CD4-positive, alpha-beta T cell treated with Interferon alpha-2 for 1 hour (primary cell): ENCODE data around the gene PTPRA.
"Not testable (repeated sequence)": the region's sequence is repeated elsewhere in the genome, so short reads cannot be mapped to it uniquely, and the experiment has no call there.

Experiments used
- DNase-seq, 2 donors: peaks; one replicate each; pipeline ENCODE4 v3.0.0-alpha.2; 2020 to 2022

PTPRA gene

DNA sequence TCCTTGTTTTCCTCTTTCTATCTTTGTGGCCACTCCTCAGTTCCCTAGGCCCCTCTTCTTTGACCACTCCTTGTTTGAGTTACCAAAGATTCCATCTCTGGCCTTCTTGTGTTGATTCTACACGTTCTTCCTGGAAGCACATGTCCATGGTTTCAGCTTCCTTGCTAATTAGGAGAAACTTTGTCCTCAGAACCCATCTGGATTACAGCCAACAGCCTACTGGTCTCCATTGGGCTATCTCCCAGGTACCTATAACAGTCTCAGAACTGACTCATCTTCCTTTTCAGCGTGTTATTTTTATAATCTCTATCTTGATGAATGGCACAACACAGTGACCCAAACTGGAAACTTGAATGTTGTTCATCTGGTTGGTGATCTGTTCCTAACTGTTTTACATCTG, 17.5 kb downstream of the PTPRA start:
- no peak for DNase-seq

DNA sequence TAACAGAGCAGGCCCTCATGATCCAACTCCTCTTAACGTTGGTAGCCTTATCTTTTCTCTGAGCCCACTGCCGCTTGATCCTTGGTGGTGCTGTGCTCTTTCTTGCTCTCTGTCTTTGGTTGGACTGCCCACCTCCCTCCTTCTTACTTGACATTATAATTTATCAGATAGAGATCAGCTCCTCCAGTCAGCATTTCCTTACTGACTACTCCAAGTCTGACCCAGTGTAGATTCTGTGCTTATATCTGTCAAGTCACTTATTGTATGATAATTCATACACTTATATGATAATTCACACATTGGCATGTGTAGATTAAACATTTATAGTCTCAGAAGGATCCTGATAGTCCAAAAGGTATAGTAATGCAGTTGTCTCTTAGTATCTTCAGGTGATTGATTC, 18.1 kb downstream of the PTPRA start:
- DNase-seq = no peak

DNA sequence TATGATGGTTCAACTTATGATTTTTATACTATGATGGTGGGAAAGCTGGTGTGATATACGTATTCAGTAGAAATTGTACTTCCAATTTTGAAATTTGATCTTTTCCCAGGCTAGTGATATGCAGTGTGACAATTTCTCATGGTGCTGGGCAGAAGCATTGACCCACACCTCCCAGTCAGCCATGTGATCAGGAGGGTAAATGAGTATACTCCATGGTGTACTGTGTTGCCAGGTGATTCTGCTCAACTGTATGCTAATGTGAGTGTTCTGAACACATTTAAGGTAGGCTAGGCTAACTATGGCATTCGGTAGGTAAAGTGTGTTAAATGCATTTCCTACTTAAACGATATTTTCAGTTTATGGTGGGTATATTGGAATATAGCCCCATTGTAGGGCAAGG, 19.1 kb downstream of the PTPRA start:
- no peak for DNase-seq

DNA sequence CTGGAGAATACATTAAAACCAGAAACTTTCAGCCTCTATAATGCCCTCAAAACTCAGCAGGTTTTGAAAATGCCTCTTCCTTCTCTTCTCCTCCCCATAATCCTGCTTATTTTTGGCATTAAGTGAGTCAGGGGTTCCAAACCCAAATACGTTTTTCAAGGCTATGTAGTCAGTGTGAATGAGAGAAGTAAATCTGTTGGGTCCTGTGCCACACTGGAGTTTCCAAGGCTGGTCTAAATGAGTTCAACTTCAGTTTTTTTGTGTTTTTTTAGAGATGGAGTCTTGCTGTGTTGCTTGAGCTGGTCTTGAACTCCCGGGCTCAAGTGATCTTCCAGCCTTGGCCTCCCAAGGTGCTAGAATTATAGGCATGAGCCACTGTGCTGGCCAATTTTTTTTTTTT, 20.9 kb downstream of the PTPRA start:
- no peak for DNase-seq

DNA sequence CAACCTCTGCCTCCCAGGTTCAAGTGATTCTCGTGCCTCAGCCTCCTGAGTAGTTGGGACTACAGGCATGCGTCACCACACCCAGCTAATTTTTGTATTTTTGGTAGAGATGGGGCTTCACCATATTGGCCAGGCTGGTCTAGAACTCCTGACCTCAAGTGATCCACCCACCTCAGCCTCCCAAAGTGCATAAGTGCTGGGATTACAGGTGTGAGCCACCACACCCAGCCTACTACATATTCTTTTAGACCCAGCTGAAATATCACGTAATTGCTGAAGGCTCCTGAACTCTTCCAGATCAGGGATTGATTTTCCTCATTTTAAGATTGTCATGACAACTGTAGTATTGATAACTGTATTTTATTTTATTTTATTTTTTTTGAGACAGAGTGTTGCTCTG, 21.9 kb downstream of the PTPRA start:
- DNase-seq = not testable (repeated sequence)

DNA sequence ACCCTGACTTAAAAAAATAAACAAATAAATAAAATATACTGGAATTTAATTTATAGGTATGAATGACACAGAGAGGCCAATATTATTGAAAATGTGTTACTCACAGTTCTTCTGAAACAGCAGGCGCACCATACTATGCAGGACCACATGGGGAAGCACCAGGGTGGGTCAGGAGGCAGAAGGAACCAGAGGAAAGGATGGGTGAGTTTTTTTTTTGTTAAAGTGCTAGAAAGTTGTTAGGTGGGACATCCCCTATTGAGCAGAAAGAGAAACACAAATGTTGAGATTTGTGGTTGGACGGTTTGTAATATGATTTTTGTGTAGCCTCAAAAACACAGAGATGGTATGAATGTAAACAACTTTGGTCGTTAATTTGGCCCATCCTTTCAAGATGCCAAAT, 26.0 kb downstream of the PTPRA start:
- no peak for DNase-seq

DNA sequence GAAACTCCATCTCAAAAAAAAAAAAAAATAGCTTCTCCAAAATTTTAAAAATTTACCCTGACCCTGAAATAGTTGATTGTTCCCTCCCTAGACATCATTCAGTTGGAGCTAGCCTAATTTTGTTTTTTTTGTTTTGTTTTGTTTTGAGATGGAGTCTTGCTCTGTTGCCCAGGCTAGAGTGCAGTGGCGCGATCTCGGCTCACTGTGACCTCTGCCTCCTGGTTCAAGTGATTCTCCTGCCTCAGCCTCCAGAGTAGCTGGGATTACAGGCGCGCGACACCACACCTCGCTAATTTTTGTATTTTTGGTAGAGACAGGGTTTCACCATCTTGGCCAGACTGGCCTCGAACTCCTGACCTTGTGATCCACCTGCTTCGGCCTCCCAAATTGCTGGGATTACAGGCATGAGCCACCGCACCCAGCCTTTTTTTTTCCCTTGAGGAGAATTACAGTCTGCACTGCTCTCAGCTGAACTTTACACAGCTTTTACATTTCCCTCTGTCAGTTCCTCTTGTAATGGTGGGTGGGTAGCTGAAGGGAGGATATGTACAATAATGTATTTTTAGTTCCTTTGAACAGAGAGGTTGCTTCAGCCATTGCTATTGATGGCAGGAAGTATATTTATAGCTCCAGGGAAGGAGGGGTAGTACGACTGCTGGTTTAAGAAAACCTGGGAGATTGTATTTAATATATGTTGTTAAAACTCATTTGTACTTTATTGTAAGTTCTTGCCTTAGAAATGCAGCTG, 27.7 kb downstream of the PTPRA start:
- no peak for DNase-seq

DNA sequence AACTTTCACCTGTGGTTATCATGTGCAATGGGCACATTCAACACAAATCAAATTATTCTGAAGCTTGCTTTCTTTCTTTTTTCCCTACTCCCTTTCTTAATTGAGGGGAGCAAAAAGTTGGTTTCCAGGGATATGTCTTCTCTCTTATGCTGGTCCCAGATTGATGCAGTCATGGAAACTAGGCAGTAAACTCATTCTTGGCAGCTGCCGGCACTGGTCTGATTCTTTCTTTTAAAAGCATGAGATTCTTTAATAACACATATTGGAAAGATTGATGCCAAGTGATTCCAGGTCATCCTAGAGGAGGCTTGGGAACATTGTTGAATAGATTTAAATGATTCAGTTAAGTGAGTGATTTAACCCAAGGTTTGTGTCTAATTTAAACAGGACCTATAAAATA, 29.0 kb downstream of the PTPRA start:
- no peak for DNase-seq

DNA sequence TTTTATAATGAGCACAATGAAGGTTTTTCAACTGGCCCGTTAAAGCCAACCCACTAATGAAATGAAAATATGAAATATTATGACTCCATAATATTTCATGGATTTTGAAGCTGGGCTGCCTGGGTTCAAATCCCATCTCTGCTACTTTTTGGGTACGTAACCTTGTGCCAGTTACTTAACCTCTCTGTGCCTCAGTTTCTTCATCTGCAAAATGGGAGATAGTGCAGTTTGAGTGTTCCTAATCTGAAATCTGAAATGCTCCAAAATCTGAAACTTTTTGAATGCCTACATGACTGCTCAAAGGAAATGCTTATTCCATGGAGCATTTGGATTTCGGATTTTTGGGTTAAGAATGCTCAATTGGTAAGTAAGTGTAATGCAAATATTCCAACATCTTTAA, 29.5 kb downstream of the PTPRA start:
- DNase-seq = no peak

DNA sequence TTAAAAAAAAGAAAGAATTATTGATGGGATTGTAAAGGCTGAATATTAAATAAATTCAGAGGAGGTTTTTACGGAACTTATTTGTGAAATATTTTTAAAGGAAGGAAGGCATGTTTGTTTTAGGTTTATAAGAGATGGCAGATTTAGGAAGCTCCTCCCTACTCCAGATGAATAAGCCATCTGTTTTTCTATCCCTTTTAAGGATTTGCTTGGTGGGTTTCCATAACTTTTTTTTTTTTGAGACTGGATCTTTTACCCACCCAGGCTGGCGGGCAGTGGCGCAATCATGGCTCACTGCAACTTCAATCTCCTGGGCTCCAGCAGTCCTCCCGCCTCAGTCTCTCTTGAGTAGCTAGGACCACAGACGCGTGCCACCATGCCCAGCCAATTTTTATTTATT, 30.4 kb downstream of the PTPRA start:
- no peak for DNase-seq

DNA sequence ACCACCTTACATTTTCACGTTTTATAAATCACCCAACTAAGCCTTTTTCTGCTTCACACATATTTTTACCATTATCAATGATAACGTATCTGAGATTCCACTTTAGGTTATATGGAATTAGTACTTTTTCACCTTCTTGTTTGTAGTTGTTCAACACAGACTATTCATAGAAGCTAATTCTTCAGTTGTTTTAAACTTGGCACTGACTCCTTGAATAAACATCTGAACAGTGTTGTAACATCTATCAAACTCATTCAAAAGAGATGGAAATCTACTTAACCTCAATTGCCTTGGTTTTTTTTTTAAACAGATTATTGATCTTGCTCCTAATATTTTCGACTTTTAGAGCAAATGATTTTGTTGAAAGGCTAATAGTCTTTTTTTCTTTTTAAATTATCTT, 34.2 kb downstream of the PTPRA start:
- no peak for DNase-seq

DNA sequence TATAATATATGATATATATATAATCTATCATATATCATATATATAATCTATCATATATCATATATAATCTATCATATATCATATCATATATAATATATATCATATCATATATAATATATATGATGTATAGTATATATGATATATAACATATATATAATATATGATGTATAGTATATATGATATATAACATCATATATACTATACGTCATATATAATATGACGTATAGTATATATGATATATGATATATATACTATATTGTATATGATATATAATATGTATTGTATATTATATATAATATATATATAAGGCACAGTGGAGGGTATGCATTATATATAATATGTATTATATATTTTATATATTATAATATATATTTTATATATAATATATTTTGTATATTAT, 36.7 kb downstream of the PTPRA start:
- DNase-seq = no peak

DNA sequence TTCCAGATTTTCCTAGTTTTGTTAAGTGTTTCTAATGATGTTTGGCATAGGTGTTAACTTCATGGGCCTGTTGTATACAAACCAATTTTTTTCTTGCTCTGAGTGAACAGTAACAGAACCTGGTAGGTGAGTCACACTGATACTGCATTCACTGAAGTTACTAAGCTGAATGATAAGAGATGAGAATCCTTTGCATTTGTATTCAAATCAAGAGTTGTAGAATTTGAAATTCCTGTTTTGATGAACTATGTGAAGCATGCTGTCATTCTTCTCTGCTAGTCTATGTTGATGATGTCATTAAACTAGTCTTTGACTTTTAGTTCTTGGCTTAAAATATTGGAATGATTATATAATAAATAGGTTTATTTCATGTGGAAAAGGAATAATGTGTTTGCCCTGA, 37.9 kb downstream of the PTPRA start:
- no peak for DNase-seq

DNA sequence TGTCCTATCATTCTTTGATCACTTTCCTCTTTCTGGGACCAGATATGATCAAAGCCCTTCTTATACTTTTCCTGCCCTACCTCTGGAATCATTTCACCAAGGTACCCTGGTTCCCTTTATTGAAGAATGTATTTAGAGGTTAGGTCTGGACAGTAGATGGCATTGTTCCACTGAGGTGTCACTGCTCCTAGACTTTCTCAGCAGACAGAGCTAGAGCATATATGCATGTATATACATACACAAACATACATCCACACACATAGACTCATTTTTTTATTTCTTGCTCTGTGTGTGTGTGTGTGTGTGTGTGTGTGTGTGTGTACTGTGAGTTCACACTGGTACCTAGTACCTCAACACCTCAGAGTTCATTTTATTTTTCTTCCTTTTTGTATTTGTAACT, 40.9 kb downstream of the PTPRA start:
- peak in 1 of 2 donors; percentile 1 for DNase-seq

DNA sequence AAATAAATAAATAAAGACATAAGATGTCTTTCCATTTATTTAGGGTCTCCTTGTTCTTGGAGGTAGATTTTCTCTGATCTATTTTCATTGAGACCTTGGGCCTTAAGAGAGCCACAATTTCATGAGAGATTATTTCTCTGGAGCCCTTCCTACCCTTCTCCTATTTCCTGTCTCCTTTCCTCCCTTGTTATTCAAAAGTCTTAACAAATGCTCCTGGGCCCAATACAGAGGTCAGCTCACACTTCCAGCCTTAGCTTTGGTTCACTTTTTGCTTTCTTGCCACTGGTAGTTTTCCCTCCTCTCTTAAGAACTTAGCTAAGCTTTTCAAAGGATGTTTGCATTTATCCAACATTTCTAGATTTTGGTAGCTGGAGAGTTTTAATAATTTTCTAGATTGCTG, 44.0 kb downstream of the PTPRA start:
- DNase-seq = no peak

DNA sequence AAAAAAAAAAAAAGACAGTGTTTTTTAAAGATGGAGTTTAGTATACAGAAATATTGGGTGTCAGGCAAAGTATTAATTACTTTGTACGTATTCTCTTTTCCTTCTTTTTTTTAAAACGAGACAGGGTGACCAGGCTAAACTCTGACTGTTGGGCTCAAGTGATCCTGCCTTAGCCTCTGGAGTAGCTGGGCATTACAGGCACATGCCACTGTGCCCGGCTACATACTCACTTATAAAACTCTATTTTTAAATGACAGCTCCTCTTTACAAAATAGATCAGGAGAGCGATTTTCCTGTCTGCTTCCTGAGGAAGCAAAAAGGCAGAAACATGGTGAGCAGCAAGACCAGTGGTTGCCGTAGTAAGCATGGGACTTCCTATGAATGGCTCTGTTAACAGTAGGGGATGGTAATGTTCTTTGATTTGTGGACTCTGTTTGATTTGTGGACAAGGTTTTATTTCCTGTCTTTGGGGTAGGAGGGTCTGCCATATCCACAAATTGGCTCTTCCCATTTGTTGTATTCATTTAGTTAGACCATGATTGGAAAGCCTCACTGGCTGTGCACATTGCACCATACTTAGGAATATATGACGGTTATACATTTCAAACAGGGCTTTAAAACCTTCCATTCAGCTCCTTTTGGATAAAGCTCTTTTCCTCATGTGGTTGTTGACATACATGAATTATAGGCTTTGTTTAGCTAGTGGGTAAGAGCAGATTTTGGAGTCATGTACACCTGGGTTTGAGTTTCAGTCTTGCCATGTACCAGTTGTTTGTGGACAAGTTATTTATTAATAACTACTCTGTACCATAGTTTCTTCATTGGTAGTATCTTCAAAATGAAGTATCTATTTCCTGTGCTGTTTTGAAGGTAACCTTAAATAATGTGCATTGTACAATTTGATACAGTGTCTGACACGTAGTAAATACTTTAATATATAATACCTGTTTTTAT, 45.1 kb downstream of the PTPRA start:
- no peak for DNase-seq

DNA sequence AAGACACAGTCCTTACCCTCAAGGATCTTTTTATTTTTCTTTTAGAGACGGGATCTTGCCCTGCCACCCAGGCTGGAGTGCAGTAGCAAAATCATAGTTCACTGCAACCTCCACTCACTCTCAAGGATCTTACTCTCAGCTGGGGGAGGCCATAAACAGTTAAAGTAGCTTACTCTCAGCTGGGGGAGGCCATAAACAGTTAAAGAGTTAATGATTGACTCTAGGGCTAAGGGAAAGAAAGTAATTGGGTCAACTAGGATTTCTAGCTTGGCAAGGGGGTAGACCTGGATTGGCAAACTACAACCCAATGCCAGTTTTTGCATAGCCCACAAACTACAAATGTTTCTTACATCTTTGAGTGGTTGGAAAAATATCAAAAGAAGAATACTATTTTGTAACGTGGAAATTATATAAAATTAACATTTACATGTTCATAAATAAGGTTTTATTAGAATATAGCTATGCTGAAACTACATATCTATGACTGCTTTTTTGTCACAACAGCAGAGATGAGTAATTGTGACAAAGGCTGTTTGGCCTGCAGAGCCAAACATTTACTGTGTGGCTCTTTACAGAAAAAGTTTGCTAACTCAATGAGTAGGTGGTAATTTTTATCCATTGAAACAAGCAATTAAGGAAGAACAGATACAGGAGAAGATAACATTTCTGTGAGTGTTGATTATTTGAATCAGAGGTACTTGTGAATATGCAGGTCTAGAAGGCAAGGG, 46.4 kb downstream of the PTPRA start:
- DNase-seq = no peak

DNA sequence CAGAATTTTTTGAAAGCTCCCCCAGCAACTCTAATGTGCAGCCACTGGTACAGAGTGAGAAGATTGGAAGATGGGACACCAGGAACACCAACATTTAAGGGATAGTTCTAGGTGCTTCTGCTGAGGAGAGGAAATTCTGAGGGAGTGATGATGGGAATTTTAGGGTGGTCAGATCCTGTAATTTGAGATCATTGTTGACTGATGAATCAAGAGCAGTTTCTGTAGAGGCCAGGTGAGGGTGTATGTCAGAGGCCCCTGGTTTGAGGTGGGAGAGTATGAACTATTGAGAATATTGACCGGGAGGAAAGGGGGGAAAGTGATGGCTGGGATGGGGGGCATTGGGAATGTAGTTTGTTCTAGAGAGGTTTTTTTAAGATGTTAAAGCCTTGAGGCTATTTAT, 47.2 kb downstream of the PTPRA start:
- no peak for DNase-seq

DNA sequence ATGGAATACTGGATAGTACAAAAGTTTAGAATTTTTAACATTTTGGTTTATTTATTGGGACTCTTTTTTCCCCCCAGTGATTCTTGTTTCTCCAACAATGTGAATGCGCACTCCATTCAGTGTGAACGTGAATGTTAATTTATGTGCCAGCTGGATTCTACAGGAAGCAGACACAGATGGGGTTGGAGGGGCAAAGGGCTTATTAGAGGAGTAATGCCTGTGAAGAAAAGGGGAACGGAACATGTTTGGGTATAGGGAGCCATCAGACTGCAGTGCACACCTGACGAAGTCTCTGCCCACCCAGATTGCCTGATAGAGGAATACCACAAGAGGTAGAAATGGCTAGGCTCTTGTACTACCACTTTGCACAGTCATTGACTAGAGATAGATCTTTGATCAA, 48.2 kb downstream of the PTPRA start:
- DNase-seq = no peak

DNA sequence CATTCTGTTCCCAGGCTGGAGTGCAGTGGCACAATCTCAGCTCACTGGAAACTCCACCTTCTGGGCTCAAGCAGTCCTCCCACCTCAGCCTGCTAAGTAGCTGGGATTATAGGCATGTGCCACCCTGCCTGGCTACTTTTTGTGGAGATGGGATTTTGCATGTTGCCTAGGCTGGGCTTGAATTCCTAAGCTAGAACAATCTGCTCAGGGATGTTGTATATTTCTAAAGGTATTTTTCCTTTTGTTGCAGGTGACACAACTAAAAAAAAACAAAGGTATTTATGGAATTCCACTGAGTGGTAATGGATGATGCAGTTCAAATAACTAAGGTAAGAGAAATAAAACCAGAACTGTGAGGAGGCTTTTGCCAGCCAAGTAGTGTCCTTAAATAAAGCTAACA, 49.7 kb downstream of the PTPRA start:
- no peak for DNase-seq

DNA sequence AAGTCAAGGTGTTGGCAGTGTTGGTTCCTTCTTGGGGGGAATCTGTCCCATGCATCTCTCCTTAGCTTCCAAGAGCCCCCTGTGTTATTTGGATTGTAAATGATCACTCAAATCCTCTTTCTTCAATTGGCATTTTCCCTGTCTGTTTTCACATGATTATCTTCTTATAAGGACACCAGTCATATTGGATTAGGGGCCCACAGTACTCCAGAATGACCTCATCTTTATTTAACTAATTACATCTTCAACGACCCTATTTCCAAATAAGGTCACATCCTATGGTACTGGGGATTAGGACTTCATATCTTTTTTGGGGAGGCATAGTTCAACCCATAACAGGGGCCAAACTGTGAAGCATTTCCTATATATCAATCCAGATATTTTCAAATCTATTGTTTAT, 57.3 kb downstream of the PTPRA start:
- no peak for DNase-seq

DNA sequence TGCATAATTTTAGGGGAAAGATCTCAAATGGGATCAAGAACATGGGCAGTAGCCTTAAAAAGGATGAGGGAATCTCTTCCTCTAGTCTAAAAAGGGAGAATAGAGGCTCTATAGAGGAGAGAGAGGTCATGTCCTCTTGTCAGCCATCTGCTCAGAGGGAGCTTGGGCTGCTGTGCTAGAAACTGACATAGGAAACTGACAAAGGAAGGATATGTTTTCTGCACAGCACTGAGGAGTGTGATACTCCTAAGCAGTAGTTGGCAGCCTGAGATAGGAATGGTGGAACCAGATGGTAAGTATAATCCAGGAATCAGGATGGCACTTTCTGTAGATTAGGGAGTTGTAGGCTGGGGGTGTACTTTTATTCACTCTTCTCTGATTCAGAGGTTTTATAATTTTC, 59.2 kb downstream of the PTPRA start:
- no peak for DNase-seq

DNA sequence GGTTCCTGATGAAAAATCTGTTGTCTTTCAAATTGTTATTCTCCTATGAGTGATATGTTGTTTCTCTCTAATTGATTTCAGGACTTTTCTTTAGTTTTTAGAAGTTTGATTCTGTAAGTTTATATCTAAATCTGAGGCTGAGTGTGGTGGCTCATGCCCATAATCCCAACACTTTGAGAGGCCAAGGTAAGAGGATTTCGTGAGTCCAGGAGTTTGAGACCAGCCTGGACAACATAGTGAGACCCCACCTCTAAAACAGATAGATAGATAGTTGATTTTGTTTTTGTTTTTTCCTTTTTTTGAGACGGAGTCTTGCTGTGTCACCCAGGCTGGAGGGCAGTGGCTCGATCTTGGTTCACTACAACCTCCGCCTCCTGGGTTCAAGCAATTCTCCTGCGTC, 64.6 kb downstream of the PTPRA start:
- no peak for DNase-seq

DNA sequence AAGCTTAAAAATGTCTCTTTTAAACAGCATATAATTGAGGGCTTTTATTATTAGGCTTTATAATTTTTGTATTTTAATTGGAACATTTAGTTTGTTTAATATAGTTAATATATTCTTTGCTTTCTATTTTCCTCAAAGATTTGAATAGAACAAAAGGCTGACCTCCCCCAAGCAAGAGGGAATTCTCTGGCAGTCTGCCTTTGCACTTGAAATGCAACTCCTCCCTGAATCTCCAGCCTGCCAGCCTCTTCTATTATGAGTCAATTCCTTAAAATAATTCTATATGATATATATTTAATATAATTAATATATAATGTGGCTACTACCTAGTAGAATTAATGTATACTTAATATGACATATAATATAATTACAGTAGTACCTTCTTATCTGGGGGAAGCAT, 69.2 kb downstream of the PTPRA start:
- DNase-seq = no peak
